SKM-1 treated with dmso at 0.1 percent for 144 hours (cell line): ENCODE results near the gene DUS4L.

Experiments used
- DNase-seq: peaks from one replicate; lab custom pipeline; 2025; ENCODE audit not compliant: unreplicated experiment; lab: John Stamatoyannopoulos, UW

DUS4L gene

GRCh38 chr7:107613439-107613838 lies 49.7 kb downstream of the DUS4L start:
- DNase-seq, result no peak

GRCh38 chr7:107613948-107614347 lies 50.2 kb downstream of the DUS4L start:
- no peak for DNase-seq

GRCh38 chr7:107614425-107614824 lies 50.7 kb downstream of the DUS4L start:
- no peak for DNase-seq

- no peak for DNase-seq
These were observed 52.3 kb downstream of the DUS4L start for GRCh38 chr7:107615910-107616680.

GRCh38 chr7:107622429-107622828 lies 58.7 kb downstream of the DUS4L start:
- DNase-seq, result peak; percentile 93

- DNase-seq, result no peak
These were observed 59.1 kb downstream of the DUS4L start for GRCh38 chr7:107622894-107623293.

GRCh38 chr7:107627002-107627401 lies 63.2 kb downstream of the DUS4L start:
- no peak for DNase-seq
